GM19455 (cell line): ENCODE measurements around the gene MCF2L2.
"Not testable (repeated sequence)": the region's sequence is repeated elsewhere in the genome, so short reads cannot be mapped to it uniquely, and the experiment has no call there.

Experiments used
- ATAC-seq: cut with Tn5 transposase; IDR thresholded peaks from one replicate; pipeline ENCODE4 v1.9.1; 2021; ENCODE audit not compliant: unreplicated experiment

MCF2L2 gene

GRCh38 chr3:183182732-183183610 is 245.4 kb downstream of the MCF2L2 start:
- ATAC-seq, result no peak

GRCh38 chr3:183182073-183182472 is 246.3 kb downstream of the MCF2L2 start:
- no peak for ATAC-seq

- ATAC-seq, result no peak
These were observed 246.8 kb downstream of the MCF2L2 start for GRCh38 chr3:183181606-183182005.

GRCh38 chr3:183180784-183181295 is 247.6 kb downstream of the MCF2L2 start:
- ATAC-seq, result no peak

GRCh38 chr3:183180110-183180783 is 248.2 kb downstream of the MCF2L2 start:
- ATAC-seq, result no peak

- not testable (repeated sequence) for ATAC-seq
These were observed 248.9 kb downstream of the MCF2L2 start for GRCh38 chr3:183179550-183179908.

- peak; percentile 66 for ATAC-seq
These were observed 249.4 kb downstream of the MCF2L2 start for GRCh38 chr3:183178833-183179549.

GRCh38 chr3:183178512-183178832 is 249.9 kb downstream of the MCF2L2 start:
- no peak for ATAC-seq

- ATAC-seq, result no peak
These were observed 256.3 kb downstream of the MCF2L2 start for GRCh38 chr3:183172051-183172639.

GRCh38 chr3:183167975-183168374 is 260.4 kb downstream of the MCF2L2 start:
- ATAC-seq, result not testable (repeated sequence)

GRCh38 chr3:183163563-183163962 is 264.9 kb downstream of the MCF2L2 start:
- ATAC-seq, result no peak

- peak; percentile 58 for ATAC-seq
These were observed 266.7 kb downstream of the MCF2L2 start for GRCh38 chr3:183161552-183162336.

GRCh38 chr3:183160616-183161015 is 267.8 kb downstream of the MCF2L2 start:
- no peak for ATAC-seq

- no peak for ATAC-seq
These were observed 269.1 kb downstream of the MCF2L2 start for GRCh38 chr3:183159333-183159732.

GRCh38 chr3:183158551-183159006 is 269.8 kb downstream of the MCF2L2 start:
- ATAC-seq, result peak; percentile 62

- peak; percentile 12 for ATAC-seq
These were observed 270.3 kb downstream of the MCF2L2 start for GRCh38 chr3:183158113-183158512.

- ATAC-seq, result no peak
These were observed 272.2 kb downstream of the MCF2L2 start for GRCh38 chr3:183156266-183156665.

- no peak for ATAC-seq
These were observed 272.9 kb downstream of the MCF2L2 start for GRCh38 chr3:183155499-183155898.

- no peak for ATAC-seq
These were observed 275.0 kb downstream of the MCF2L2 start for GRCh38 chr3:183153210-183153950.
